Upper lobe of right lung (tissue), 1 donor: ENCODE results near the gene EXOG. TPM values are rescaled to one million over a fixed set of nuclear protein-coding genes. Genes with fewer than 3 reads are reported as not detected.

ENCODE experiments used
- ATAC-seq: fragments of 200-7000 bp; cut with Tn5 transposase; one replicate; pipeline ENCODE4 v1.9.1; 2020; ENCODE audit warnings: mild to moderate bottlenecking, moderate library complexity
- DNase-seq: peaks from one replicate; pipeline ENCODE4 v3.0.0-alpha.2; 2020
- H3K27ac ChIP-seq: fragments of 200-600 bp; one replicate; pipeline ENCODE4 v1.8.0; 2022
- H3K27me3 ChIP-seq: fragments of 200-600 bp; one replicate; pipeline ENCODE4 v1.8.0; 2022; ENCODE audit warnings: mild to moderate bottlenecking
- H3K36me3 ChIP-seq: fragments of 200-600 bp; one replicate; pipeline ENCODE4 v1.8.0; 2022
- H3K4me1 ChIP-seq: fragments of 200-600 bp; one replicate; pipeline ENCODE4 v1.8.0; 2022
- H3K4me3 ChIP-seq: fragments of 200-600 bp; one replicate; pipeline ENCODE4 v1.8.0; 2022; ENCODE audit warnings: mild to moderate bottlenecking
- H3K9me3 ChIP-seq: fragments of 200-600 bp; one replicate; pipeline ENCODE4 v1.8.0; 2022
- CTCF ChIP-seq: fragments of 200-600 bp; IDR thresholded peaks from one replicate; pipeline ENCODE4 v1.8.0; 2022; ENCODE audit warnings: antibody characterized with exemption
- intact Hi-C: fragments of 100-400 bp; cut with DNase I; formaldehyde crosslinking; loops from one replicate; pipeline ENCODE4 v1.11.0; 2022
- total RNA-seq: library from RNA; stranded (reverse); fragmentation: NEBNext Ultra II Directional; extraction: Animal tissue kit (Norgen Biotek cat#: 25700); gene quantifications from one replicate; pipeline ENCODE4 v1.2.1, GENCODE V29; 2021
- donor health status: DM: no; HTN: yes; CAD: no; lungs with severe emphysema.

The EXOG gene
- total RNA-seq, 1 donor from 2014 or later, result 10.7 TPM

DNA sequence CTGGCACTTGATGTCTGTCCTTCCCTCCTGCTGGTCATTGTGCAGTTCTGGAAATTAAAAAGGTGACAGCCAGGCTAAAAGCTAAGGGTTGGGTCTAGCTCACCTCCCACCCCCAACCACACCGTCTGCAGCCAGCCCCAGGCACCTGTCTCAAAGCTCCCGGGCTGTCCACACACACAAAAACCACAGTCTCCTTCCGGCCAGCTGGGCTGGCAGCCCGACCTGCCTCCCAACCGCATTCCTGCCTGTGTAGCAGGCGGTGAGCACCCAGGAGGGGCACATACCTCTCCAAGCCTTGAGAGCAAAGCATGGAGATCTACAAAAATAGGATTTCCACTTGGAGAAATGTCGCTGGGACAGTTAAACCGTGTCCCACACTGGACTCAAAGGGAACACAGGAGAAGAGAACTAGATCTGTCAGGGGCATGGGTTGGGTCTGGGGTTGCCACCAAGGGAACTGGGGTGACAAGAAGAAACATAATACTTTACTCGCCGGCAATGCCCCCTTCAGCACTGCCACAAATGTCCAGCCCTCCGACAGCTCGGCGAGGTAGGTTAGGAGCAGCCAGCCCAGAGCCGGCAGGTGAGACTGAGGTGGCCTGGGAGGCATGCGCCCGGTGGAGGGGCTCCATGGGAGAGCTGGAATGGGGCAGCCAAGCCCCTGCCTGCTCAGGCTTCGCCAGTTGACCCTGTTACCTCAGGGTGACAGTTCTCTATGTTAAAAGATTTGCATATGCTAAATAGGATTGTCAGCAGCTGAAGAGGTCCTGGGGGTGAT, 52.2 kb downstream of the EXOG start:
- H3K27ac ChIP-seq, result no peak overlapping the region
- no peaks in the 10 kb centered on the region for H3K4me1 ChIP-seq
- H3K36me3 ChIP-seq, result no peaks in the 10 kb centered on the region
- ATAC-seq (peak; percentile 83), DNase-seq (peak; percentile 73)
- intact Hi-C loops, result no loop called here
- no peak for TF ChIP-seq CTCF
- no peaks in the 10 kb centered on the region for H3K9me3 ChIP-seq
- H3K27me3 ChIP-seq, result no peaks in the 10 kb centered on the region
- H3K4me3 ChIP-seq, result no peak overlapping the region

DNA sequence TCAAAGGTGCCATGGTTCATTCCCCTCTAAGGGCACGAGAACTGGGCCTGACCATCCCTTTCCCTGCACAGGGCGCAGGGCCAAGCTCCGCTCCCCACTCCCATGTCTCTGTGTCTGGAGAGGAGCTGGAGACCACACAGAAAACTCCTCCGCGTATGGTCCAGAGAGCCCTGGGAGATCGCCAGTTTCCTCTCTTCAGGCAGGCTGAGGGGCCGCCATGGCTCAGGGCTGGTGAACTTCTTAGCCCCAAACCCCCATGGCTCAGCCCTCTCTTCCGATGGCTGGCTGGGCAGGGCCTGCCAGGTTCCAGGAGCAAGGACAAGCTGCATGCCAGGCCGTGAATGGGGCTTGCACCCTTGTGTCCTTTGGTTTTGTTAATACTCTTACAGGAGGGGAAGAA, 52.9 kb downstream of the EXOG start:
- Histone ChIP-seq H3K27ac (no peak overlapping the region), H3K36me3 (no peaks in the 10 kb centered on the region), H3K27me3 (no peaks in the 10 kb centered on the region), H3K4me3 (no peak overlapping the region), H3K9me3 (no peaks in the 10 kb centered on the region), H3K4me1 (no peaks in the 10 kb centered on the region)
- ATAC-seq (no peak), DNase-seq (no peak)
- intact Hi-C loops, result no loop called here
- TF ChIP-seq CTCF, result no peak

DNA sequence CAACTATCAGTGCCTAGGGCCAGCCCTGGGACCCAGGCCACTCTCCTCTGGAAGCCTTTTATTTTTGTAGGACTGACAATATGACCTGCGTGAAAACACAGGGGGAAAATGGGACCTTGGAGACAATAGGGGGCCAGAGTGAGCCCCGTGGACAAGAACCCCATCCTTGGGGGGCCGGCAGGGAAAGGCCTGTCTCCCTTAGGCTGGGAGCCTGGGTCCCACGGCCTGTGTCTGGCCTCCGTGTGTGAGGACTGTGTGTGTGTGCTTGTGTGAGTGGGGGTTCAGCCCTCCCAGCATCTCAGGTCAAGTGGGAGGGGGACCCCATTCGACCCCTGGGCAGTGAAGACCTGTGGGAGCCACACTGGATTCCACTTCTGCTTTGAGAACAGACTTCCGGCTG, 53.3 kb downstream of the EXOG start:
- DNase-seq (no peak), ATAC-seq (no peak)
- no peak for TF ChIP-seq CTCF
- Histone ChIP-seq H3K27me3 (no peaks in the 10 kb centered on the region), H3K4me3 (no peak overlapping the region), H3K36me3 (no peaks in the 10 kb centered on the region), H3K27ac (no peak overlapping the region), H3K9me3 (no peaks in the 10 kb centered on the region), H3K4me1 (no peaks in the 10 kb centered on the region)
- intact Hi-C loops, result no loop called here

DNA sequence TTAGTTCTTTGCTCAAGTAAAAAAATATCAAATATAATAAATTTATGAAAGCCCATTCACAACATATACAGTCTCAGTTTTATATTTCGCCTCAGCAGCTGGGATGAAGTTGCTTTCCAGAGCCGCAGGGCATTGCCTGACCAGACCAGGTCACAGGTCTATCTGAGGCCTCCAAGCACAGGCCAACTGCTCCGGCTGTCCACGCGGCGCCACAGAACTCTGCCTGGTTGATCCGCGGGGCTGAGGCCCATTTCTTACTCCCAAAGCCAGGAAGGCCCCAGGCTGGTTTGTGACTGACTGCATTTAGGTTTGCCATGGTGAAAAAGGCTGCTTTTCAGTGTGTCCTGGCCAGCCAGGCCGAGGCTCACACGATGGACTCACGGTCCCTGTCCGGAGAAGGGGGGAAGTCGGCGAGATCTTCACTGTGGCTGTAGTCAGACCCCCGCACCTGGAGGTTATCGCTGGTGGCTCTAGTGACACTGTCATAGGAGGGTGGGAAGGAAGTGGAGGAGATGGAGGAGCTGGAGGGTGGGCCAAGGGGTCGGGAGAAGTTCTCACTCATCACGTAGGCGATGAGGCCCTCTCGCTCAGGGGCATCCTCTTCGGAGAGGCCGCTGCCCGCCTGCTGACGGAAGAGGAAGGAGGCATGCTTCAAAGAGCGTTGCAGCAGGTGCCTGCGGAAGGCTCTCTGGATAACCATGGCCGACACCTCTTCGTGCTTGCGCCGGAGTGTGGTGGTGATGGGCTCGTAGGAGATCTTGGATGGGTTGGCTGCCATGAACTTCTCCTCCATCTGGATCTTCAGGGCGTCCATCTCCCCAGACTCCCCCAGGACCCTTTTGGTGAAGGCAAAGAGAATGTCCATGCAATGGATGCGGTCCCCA, 54.1 kb downstream of the EXOG start:
- Histone ChIP-seq H3K36me3 (no peaks in the 10 kb centered on the region), H3K27me3 (no peaks in the 10 kb centered on the region), H3K4me3 (no peak overlapping the region), H3K27ac (no peak overlapping the region), H3K9me3 (no peaks in the 10 kb centered on the region), H3K4me1 (no peaks in the 10 kb centered on the region)
- intact Hi-C loops, result no loop called here
- no peak for TF ChIP-seq CTCF
- ATAC-seq (no peak), DNase-seq (no peak)

DNA sequence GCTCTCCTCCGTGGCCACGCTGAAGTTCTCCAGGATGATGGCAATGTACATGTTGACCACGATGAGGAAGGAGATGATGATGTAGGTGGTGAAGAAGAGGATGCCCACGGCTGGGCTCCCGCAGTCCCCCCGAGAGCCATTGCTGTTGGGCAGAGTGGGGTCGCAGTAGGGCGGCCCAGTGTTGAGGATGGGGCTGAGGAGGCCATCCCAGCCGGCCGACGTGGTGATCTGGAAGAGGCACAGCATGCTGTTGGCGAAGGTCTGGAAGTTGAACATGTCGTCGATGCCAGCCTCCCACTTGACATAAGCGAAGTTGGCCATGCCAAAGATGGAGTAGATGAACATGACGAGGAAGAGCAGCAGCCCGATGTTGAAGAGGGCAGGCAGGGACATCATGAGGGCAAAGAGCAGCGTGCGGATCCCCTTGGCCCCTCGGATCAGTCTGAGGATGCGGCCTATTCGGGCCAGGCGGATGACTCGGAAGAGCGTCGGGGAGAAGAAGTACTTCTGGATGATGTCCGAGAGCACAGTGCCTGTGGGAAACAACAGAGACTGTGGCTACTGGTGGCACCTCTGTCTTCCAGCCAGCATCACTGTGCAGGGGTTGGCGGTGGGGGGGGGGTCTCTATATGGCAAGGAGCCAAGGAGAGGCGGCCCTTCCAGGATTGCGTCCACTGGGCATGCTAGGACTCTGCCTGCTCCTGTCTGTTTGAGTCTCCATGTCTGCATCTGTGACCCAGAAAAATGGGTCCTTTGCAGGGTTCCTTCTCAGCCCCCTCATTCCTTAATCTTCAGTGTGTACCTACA, 55.1 kb downstream of the EXOG start:
- Histone ChIP-seq H3K36me3 (no peaks in the 10 kb centered on the region), H3K27ac (no peak overlapping the region), H3K4me1 (no peaks in the 10 kb centered on the region), H3K4me3 (no peak overlapping the region), H3K27me3 (no peaks in the 10 kb centered on the region), H3K9me3 (no peaks in the 10 kb centered on the region)
- DNase-seq, result no peak
- ATAC-seq, result no peak
- no peak for TF ChIP-seq CTCF
- intact Hi-C loops, result no loop called here
